HepG2 (cell line): ENCODE data around the gene TMEM8B. TPM values are rescaled to one million over a fixed set of nuclear protein-coding genes. Genes with fewer than 3 reads are reported as not detected.

ENCODE experiments used
- ATAC-seq: fragments of 200-7000 bp; cut with Tn5 transposase; 3 replicates; pipeline ENCODE4 v1.9.1; 2020; ENCODE audit warnings: mild to moderate bottlenecking, moderate library complexity
- BruUV-seq: library from RNA; stranded (reverse); fragments of 400-500 nt; replicated peaks from 2 replicates; lab custom pipeline; 2021; lab: Mats Ljungman, UMichigan
- CTCF ChIA-PET: fragments of 300-600 bp; formaldehyde crosslinking; extraction: SDS; loops from one replicate; lab custom pipeline; 2021; ENCODE audit warnings: low total read pairs, inconsistent platforms, low intra/inter-chr PET ratio; lab: Yijun Ruan, JAX
- POLR2A ChIA-PET: fragments of 350-600 bp; sonication (Branson Sonifier 250); formaldehyde crosslinking; loops from one replicate; lab custom pipeline; 2020; ENCODE audit warnings: antibody characterized with exemption, inconsistent platforms; lab: Yijun Ruan, JAX
- DNase-seq: peaks from one replicate; pipeline ENCODE4 v3.0.0-alpha.2; 2015; ENCODE audit warnings: low spot score
- FAIRE-seq: peaks from 3 replicates; lab custom pipeline; 2011; peaks lifted over from hg19 to GRCh38; lab: Jason Lieb, UNC
- H2AFZ ChIP-seq: one replicate; pipeline ENCODE4 v1.6.1; 2011; ENCODE audit warnings: low read length, inconsistent platforms
- H3K27ac ChIP-seq: fragments of 300-600 bp; 3 replicates; pipeline ENCODE4 v1.8.0; 2011; ENCODE audit warnings: mixed run types, mild to moderate bottlenecking, mixed read lengths, low read length, inconsistent platforms; ENCODE audit not compliant: insufficient read depth; ENCODE audit errors: extremely low read length
- H3K27me3 ChIP-seq, 2 experiments: fragments of 200-600 bp in 1 of 2; 2 replicates in 1 of 2; 3 replicates in 1 of 2; pipeline versions ENCODE4 v1.6.0 to v1.8.0; 2011; ENCODE audit warnings: low read length in 2 of 2, mild to moderate bottlenecking in 2 of 2, moderate library complexity in 2 of 2, inconsistent platforms in 1 of 2; ENCODE audit not compliant: insufficient read depth in 2 of 2, control insufficient read depth in 1 of 2
- H3K36me3 ChIP-seq, 2 experiments: fragments of 200-600 bp in 1 of 2; replicated peaks in 1 of 2; 2 replicates in 1 of 2; 3 replicates in 1 of 2; pipeline versions ENCODE4 v1.5.1 to v1.8.0; 2011; ENCODE audit warnings: low read length in 2 of 2, inconsistent platforms in 1 of 2; ENCODE audit not compliant: insufficient read depth in 2 of 2, control insufficient read depth in 1 of 2
- H3K4me1 ChIP-seq: 2 replicates; pipeline ENCODE4 v1.5.1; 2012; ENCODE audit warnings: low read length, inconsistent platforms; ENCODE audit not compliant: insufficient read depth
- H3K4me2 ChIP-seq: 2 replicates; pipeline ENCODE4 v1.6.0; 2011; ENCODE audit warnings: low read depth, low read length, inconsistent platforms
- H3K4me3 ChIP-seq, 3 experiments: fragments of 200-600 bp in 1 of 3; sonication (generic), shearing (Covaris generic) in 1 of 3; replicated peaks in 1 of 3; 2 replicates each; pipeline ENCODE4 v1.5.1; 2011 to 2016; ENCODE audit warnings: low read length in 3 of 3, inconsistent platforms in 2 of 3, low read depth in 2 of 3, mild to moderate bottlenecking in 2 of 3, control low read depth in 1 of 3, mixed read lengths in 1 of 3; ENCODE audit not compliant: insufficient read depth in 1 of 3
- H3K79me2 ChIP-seq: one replicate; pipeline ENCODE4 v1.6.1; 2011; ENCODE audit warnings: low read length, inconsistent platforms; ENCODE audit not compliant: insufficient read depth
- H3K9ac ChIP-seq: 2 replicates; pipeline ENCODE4 v1.6.0; 2011; ENCODE audit warnings: mild to moderate bottlenecking, low read depth, low read length, inconsistent platforms; ENCODE audit not compliant: insufficient read depth
- H3K9me3 ChIP-seq: 2 replicates; pipeline ENCODE4 v1.5.1; 2012; ENCODE audit warnings: mild to moderate bottlenecking, low read length
- H4K20me1 ChIP-seq: 2 replicates; pipeline ENCODE4 v1.6.0; 2011; ENCODE audit warnings: inconsistent platforms, mild to moderate bottlenecking, low read length, moderate library complexity; ENCODE audit not compliant: insufficient read depth
- DZIP1 ChIP-seq: sonication (generic); formaldehyde crosslinking; IDR thresholded peaks from 2 replicates; pipeline ENCODE4 v1.5.0; 2020; ENCODE audit warnings: mild to moderate bottlenecking, missing genetic modification reagents
- PRMT3 ChIP-seq: sonication (generic); formaldehyde crosslinking; IDR thresholded peaks from 2 replicates; pipeline ENCODE4 v1.8.1; 2022; ENCODE audit warnings: low read depth, mild to moderate bottlenecking, moderate library complexity, missing genetic modification reagents, borderline replicate concordance
- WGBS: methylation state at CpG from one replicate; pipeline ENCODE4 v1.1.6; 2017; ENCODE audit warnings: low lambda C conversion rate; 5-methylcytosine and 5-hydroxymethylcytosine counted together
- in situ Hi-C: cut with HindIII; loops from 2 replicates; pipeline ENCODE4 v1.10.0; 2017; ENCODE audit warnings: low pct_unique_long_range_greater_than_20kb; ENCODE audit not compliant: extremely low pct_ligation_motif_present
- intact Hi-C: fragments of 100-400 bp; cut with micrococcal nuclease; formaldehyde crosslinking; loops from one replicate; pipeline ENCODE4 v1.10.0; 2022; ENCODE audit not compliant: unreplicated experiment
- polyA plus RNA-seq, 8 experiments: library from polyadenylated mRNA; depleted of rRNA in 3 of 8; stranded (reverse) in 7 of 8; unstranded in 1 of 8; fragments of >200 nt; fragmentation: Illumina TruSeq in 4 of 8; extraction: Trizol in 4 of 8; gene quantifications; 2 replicates each; pipeline versions ENCODE4 v1.2.1 to v1.2.3, GENCODE V29; 2011 to 2016; ENCODE audit warnings: low read depth in 4 of 8, missing spikeins in 1 of 8, mixed read lengths in 1 of 8; ENCODE audit not compliant: insufficient read depth in 1 of 8
- total RNA-seq, 5 experiments: library from RNA; depleted of rRNA; stranded (reverse); fragments of >200 nt; fragmentation: Illumina TruSeq; extraction: Trizol; gene quantifications; 2 replicates each; pipeline ENCODE4 v1.2.3, GENCODE V29; 2016; ENCODE audit warnings: low read depth in 1 of 5

TMEM8B gene
- total and polyA plus RNA-seq, 2 of the 13 experiments (the other 11 are each of a cell fraction or from before 2014, with no cell fraction given): 2.1 to 2.7 TPM

GRCh38 chr9:35800530-35800929, 28.5 kb upstream of the TMEM8B start:
- CTCF ChIA-PET: no interaction called here
- in situ Hi-C loops: no loop called here
- Histone ChIP-seq H3K27ac (peak overlapping the region; percentile 69), H3K79me2 (no peaks in the 10 kb centered on the region), H3K9me3 (no peaks in the 10 kb centered on the region), H2AFZ (no peak overlapping the region), H3K4me2 (peak overlapping the region; percentile 59), H4K20me1 (no peaks in the 10 kb centered on the region)
- ATAC-seq (peak; percentile 14; the same call in 2 of the 3 replicates), FAIRE-seq (no peak), DNase-seq (no peak)
- TF ChIP-seq PRMT3 (CRISPR knock-in tag) (no peak), DZIP1 (CRISPR knock-in tag) (0 out of 2 replicates have a peak, but pooled peaks have one; percentile 39)
- TF ChIP-seq, all 625 proteins: peak for 1
- H3K4me1 ChIP-seq: peaks cover 27% of the 10 kb centered on the region
- intact Hi-C loops: no loop called here
- POLR2A ChIA-PET: interaction anchor here (0.7 to 2.4 kb wide), 3 partner anchors 11 to 120 kb away, joined by 3 to 13 read pairs (median 3); partner anchors contain the start of genes HINT2 and SPAG8
- H3K27me3 ChIP-seq: no peaks in the 10 kb centered on the region
- no peak overlapping the region for H3K4me3 ChIP-seq
- H3K36me3 ChIP-seq: peaks cover 0 to 2% of the 10 kb centered on the region in 2 experiments; a peak in 2 of 5 replicates
- no TSS peak for BruUV-seq
- WGBS: 94% methylated on average over 7 of the region's 7 CpGs
- H3K9ac ChIP-seq: no peak overlapping the region
